Effector memory CD8-positive, alpha-beta T cell (primary cell): ENCODE measurements around the gene PREX1.

ENCODE experiments used
- ATAC-seq: fragments of 150-1000 bp; cut with Tn5 transposase; replicated peaks from 2 replicates; pipeline ENCODE4 v1.10.0; 2021; ENCODE audit warnings: mild to moderate bottlenecking, moderate library complexity
- DNase-seq, 3 experiments: peaks; one replicate each; pipeline ENCODE4 v3.0.0; 2021
- H3K27ac Mint-ChIP-seq, 2 donors: one replicate each; pipeline ENCODE4 v1.8.0; 2022; ENCODE audit warnings: mild to moderate bottlenecking in 2 of 2, mixed read lengths in 2 of 2, moderate library complexity in 2 of 2
- H3K27me3 Mint-ChIP-seq, 2 donors: one replicate each; pipeline ENCODE4 v1.8.0; 2022; ENCODE audit warnings: mixed read lengths in 2 of 2
- H3K36me3 Mint-ChIP-seq: one replicate; pipeline ENCODE4 v1.8.0; 2022; ENCODE audit warnings: mild to moderate bottlenecking, moderate library complexity, mixed read lengths; ENCODE audit not compliant: insufficient read depth
- H3K4me1 Mint-ChIP-seq, 2 donors: one replicate each; pipeline ENCODE4 v1.8.0; 2022; ENCODE audit warnings: low read depth in 2 of 2, mixed read lengths in 2 of 2
- H3K4me3 Mint-ChIP-seq, 2 donors: one replicate each; pipeline ENCODE4 v1.8.0; 2022; ENCODE audit warnings: mild to moderate bottlenecking in 2 of 2, mixed read lengths in 2 of 2, moderate library complexity in 2 of 2
- H3K9me3 Mint-ChIP-seq, 2 donors: one replicate each; pipeline ENCODE4 v1.8.0; 2022; ENCODE audit warnings: mixed read lengths in 2 of 2

Gene PREX1

GRCh38 chr20:48626226-48626937 lies 201.4 kb downstream of the PREX1 start:
- Mint-ChIP-seq H3K27me3 (no peaks in the 10 kb centered on the region), H3K4me3 (peak overlapping the region in 1 of 2 donors; percentile 50), H3K36me3 (peaks cover 92% of the 10 kb centered on the region), H3K27ac (peak overlapping the region; percentile 62 to 82), H3K9me3 (no peaks in the 10 kb centered on the region), H3K4me1 (peaks cover 17 to 20% of the 10 kb centered on the region in 2 donors)
- ATAC-seq: peak; percentile 21
- no peak for DNase-seq

- H3K36me3 Mint-ChIP-seq: peaks cover 92% of the 10 kb centered on the region
- peak overlapping the region; percentile 44 to 59 for H3K27ac Mint-ChIP-seq
- peak overlapping the region in 1 of 2 donors; percentile 40 for H3K4me3 Mint-ChIP-seq
- DNase-seq (no peak), ATAC-seq (no peak)
- no peaks in the 10 kb centered on the region for H3K9me3 Mint-ChIP-seq
- H3K4me1 Mint-ChIP-seq: peaks cover 27 to 29% of the 10 kb centered on the region in 2 donors
- no peaks in the 10 kb centered on the region for H3K27me3 Mint-ChIP-seq
Observed at GRCh38 chr20:48625136-48625900, 202.5 kb downstream of the PREX1 start.

DNA sequence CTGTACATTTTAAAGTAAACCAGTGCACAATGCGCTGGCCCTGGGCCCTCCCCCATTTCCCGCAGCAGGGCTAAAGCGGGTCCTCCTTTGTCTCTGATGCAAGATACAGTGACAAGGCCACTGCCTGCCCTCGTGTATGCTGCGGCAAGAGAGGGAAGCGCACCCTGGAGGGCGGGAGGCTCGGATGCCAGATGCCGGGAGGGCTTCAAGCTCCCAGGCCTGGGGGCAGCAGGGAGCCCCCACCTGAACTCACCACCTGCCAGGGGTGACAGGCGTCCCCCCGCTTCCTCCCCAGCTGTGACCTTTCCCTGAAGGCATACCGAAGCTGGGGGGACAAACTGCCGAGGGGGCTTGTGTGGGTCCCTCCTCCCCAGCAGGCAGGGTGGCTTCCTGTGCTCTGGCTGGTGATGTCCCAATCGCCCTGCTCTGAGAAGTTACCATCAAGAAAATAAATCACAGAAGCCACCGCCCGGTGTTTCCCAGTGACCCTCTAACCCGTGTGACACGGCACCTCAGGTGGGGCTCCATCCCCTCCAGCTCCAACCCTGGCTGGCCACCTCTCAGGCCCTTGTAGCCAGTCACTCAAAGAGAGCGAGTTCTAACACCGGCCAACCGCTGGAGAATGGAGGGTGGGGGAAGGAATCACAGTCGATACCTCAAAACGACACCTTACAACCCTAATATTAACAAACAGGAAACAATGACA lies 203.3 kb downstream of the PREX1 start:
- peaks cover 88% of the 10 kb centered on the region for H3K36me3 Mint-ChIP-seq
- no peaks in the 10 kb centered on the region for H3K9me3 Mint-ChIP-seq
- no peak overlapping the region for H3K4me3 Mint-ChIP-seq
- DNase-seq (no peak), ATAC-seq (no peak)
- peaks cover 24 to 32% of the 10 kb centered on the region in 2 donors for H3K4me1 Mint-ChIP-seq
- peak overlapping the region in 1 of 2 donors; percentile 59 for H3K27ac Mint-ChIP-seq
- H3K27me3 Mint-ChIP-seq: no peaks in the 10 kb centered on the region

- Mint-ChIP-seq H3K4me1 (peaks cover 24 to 32% of the 10 kb centered on the region in 2 donors), H3K9me3 (no peaks in the 10 kb centered on the region), H3K36me3 (peaks cover 87% of the 10 kb centered on the region), H3K4me3 (no peak overlapping the region), H3K27ac (peak overlapping the region in 1 of 2 donors; percentile 20), H3K27me3 (no peaks in the 10 kb centered on the region)
- ATAC-seq (no peak), DNase-seq (no peak)
Observed at GRCh38 chr20:48623906-48624265, 203.9 kb downstream of the PREX1 start.

DNA sequence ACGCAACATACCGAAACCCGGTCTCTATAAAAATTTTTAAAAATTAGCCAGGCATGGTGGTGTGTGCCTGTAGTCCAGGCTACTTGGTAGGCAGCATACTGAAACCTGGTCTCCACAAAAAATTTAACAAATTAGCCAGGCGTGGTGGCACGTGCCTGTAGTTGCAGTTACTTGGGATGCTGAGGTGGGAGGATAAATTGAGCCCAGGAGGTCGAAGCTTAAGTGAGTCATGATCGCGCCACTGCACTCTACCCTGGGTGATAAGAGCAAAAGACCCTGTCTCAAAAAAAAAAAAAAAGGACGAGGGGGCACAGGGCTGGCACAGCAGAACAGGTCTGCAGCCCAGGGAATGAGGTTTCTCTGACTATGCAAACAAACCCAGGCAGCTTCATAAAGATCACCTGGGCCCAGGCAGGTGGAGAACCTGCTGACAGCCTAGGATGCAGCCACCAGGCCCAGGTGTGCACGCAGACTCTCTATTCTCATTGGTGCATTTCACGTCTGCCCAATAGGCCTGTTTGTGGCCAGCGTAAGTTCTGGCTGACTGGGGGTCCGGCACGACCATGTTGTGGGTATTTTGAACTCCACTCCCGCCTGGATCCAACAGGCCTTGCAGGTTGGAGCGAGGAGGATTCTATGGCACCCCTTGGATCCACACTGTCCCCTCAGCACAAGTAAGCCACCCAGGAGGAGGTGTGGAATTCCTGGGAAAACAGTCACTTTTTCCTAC lies 204.5 kb downstream of the PREX1 start:
- ATAC-seq (no peak), DNase-seq (no peak)
- Mint-ChIP-seq H3K36me3 (peaks cover 82% of the 10 kb centered on the region), H3K4me1 (peaks cover 24 to 32% of the 10 kb centered on the region in 2 donors), H3K27me3 (no peaks in the 10 kb centered on the region), H3K27ac (peak overlapping the region; percentile 29 to 88), H3K9me3 (no peaks in the 10 kb centered on the region), H3K4me3 (peak overlapping the region in 1 of 2 donors; percentile 15)

DNA sequence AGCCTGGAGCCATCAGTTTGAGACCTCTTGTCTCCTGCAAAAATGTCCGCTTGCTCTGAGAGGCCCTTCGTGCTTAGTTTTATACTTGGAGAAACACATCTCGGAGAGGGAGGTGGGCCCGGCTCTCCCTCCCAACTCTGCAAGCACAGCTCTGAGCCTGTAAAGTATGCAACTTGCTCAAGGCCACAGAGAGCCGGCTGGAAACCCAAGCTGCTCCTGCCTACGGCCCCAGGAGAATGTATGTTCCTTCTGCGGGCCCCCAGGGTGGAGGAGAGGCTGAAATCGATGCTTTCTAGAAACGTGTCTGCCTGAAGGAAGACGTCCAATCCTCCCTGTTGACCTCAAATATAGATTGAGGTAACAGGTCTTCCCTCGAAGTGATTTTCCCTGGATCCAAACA lies 205.4 kb downstream of the PREX1 start:
- no peaks in the 10 kb centered on the region for H3K27me3 Mint-ChIP-seq
- peak overlapping the region; percentile 29 to 88 for H3K27ac Mint-ChIP-seq
- H3K4me1 Mint-ChIP-seq: peaks cover 24 to 32% of the 10 kb centered on the region in 2 donors
- ATAC-seq (no peak), DNase-seq (no peak)
- H3K4me3 Mint-ChIP-seq: no peak overlapping the region
- H3K9me3 Mint-ChIP-seq: no peaks in the 10 kb centered on the region
- H3K36me3 Mint-ChIP-seq: peaks cover 78% of the 10 kb centered on the region

DNA sequence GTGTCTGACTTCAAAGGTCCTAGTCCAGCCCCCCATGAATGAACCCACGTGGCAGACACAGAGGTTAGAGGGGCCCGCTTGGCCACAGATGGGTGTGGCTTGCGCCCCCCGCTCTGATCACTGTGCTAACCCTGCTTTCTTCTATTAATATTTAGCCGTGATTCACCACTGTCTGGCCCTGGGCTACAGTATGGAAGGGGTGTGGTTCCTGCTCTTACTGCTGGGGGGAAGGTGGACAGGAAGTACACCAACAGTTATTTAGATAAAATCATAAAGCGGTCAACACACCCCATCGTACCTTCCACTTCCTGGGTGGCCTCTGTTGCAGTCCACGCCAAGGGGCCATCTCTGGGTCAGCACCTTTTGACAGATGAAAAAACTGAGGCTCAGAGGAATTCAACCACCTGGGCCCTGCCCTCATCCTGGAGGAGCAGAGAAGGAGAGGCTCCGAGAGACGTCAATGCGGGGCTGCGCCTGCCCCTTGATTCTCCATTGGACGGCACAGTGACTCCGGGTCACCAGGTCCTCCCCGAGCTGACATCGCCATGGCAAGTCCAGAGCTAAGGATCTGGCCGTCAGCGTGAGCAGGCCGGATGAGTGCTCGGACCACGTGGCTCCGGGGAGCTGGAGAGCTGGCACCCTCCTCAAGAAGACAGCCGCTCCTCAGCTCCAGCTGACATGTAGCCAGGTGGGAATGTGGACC lies 206.3 kb downstream of the PREX1 start:
- peak overlapping the region; percentile 63 to 70 for H3K4me3 Mint-ChIP-seq
- no peaks in the 10 kb centered on the region for H3K27me3 Mint-ChIP-seq
- H3K9me3 Mint-ChIP-seq: no peaks in the 10 kb centered on the region
- peak overlapping the region; percentile 77 to 88 for H3K27ac Mint-ChIP-seq
- peak; percentile 35 for ATAC-seq
- peaks cover 21 to 30% of the 10 kb centered on the region in 2 donors for H3K4me1 Mint-ChIP-seq
- peaks cover 69% of the 10 kb centered on the region for H3K36me3 Mint-ChIP-seq
- no peak for DNase-seq

DNA sequence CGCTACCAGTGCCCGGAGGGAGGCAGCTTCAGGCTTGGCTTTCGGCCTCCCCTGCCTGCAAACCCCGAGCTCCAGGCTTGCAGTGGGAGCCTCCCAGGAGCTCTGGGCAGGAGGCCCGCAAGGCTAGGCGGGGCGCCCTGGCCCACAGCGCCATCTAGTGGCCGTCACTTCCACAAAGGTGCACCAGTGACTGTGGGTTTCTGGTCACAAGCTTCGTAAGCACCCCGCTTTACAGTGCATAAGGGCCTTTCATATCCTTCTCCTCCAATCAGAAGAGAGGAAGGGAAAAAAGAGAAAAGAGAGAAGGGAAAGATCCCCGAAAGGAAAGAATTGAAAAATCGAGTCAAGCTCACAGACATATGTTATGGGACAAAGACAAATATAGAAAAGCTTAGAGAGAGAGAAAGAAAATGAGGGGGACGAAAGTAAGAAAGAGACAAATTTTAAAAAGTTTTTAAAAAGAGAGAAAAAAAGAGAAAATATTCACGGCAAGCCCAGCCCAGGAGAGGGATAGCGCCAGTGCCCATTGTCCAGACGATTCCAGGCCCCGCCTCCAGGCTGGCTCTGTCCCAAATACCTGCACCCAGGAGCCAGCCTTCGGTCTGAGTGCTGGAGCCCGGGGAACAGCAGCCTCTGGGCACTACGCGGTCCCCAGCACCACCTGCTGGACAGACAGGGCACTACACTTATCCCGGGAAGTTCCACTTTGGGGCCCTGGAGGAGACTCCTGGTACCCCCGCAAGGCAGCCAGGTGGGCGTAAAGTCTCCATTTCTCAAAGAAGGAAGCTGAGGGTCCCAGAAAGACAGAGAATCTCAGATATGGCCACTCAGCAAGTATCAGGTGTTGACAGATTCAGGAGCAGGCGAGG lies 207.1 kb downstream of the PREX1 start:
- no peaks in the 10 kb centered on the region for H3K27me3 Mint-ChIP-seq
- DNase-seq (peak; percentile 58 to 69 (median 63)), ATAC-seq (peak; percentile 81)
- H3K9me3 Mint-ChIP-seq: no peaks in the 10 kb centered on the region
- peaks cover 20 to 28% of the 10 kb centered on the region in 2 donors for H3K4me1 Mint-ChIP-seq
- peaks cover 61% of the 10 kb centered on the region for H3K36me3 Mint-ChIP-seq
- peak overlapping the region; percentile 77 to 88 for H3K27ac Mint-ChIP-seq
- H3K4me3 Mint-ChIP-seq: peak overlapping the region; percentile 63 to 70

DNA sequence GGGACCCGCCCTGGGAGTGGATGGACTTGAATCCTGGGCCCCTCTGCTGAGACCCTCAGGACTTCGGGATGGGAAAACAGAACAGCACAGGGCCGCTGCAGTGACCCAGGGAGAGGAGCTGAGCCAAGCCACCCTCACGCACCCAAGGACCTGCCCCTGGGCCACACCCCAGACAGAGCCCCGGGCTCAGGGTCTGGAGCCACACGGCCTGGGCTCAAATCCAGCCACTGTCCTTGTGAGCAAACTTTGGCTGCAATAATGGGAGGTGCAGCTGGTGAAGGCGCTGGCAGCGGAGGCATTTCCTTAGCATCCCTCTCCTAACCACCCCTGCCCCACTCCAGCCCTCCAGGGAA lies 207.7 kb downstream of the PREX1 start:
- H3K9me3 Mint-ChIP-seq: no peaks in the 10 kb centered on the region
- peaks cover 55% of the 10 kb centered on the region for H3K36me3 Mint-ChIP-seq
- H3K27ac Mint-ChIP-seq: peak overlapping the region; percentile 57 to 77
- no peaks in the 10 kb centered on the region for H3K27me3 Mint-ChIP-seq
- ATAC-seq (no peak), DNase-seq (no peak)
- H3K4me1 Mint-ChIP-seq: peaks cover 20 to 28% of the 10 kb centered on the region in 2 donors
- H3K4me3 Mint-ChIP-seq: no peak overlapping the region

GRCh38 chr20:48619126-48620101 lies 208.4 kb downstream of the PREX1 start:
- peaks cover 20 to 26% of the 10 kb centered on the region in 2 donors for H3K4me1 Mint-ChIP-seq
- no peak overlapping the region for H3K4me3 Mint-ChIP-seq
- H3K27ac Mint-ChIP-seq: peak overlapping the region in 1 of 2 donors; percentile 57
- ATAC-seq (no peak), DNase-seq (no peak)
- no peaks in the 10 kb centered on the region for H3K27me3 Mint-ChIP-seq
- H3K36me3 Mint-ChIP-seq: peaks cover 48% of the 10 kb centered on the region
- H3K9me3 Mint-ChIP-seq: no peaks in the 10 kb centered on the region

GRCh38 chr20:48618631-48619030 lies 209.2 kb downstream of the PREX1 start:
- H3K27ac Mint-ChIP-seq: peak overlapping the region in 1 of 2 donors; percentile 57
- no peak for DNase-seq
- peaks cover 20 to 26% of the 10 kb centered on the region in 2 donors for H3K4me1 Mint-ChIP-seq
- H3K9me3 Mint-ChIP-seq: no peaks in the 10 kb centered on the region
- no peak for ATAC-seq
- H3K36me3 Mint-ChIP-seq: peaks cover 42% of the 10 kb centered on the region
- H3K27me3 Mint-ChIP-seq: no peaks in the 10 kb centered on the region
- no peak overlapping the region for H3K4me3 Mint-ChIP-seq
